T1000 (cell line): ENCODE data around the gene KIF1A.
A peak's percentile ranks its signal among the peaks of the same experiment; 100 is the strongest.

Source experiments
- DNase-seq: peaks from one replicate; lab custom pipeline; 2025; ENCODE audit warnings: mixed read lengths; lab: John Stamatoyannopoulos, UW

Gene KIF1A

GRCh38 chr2:240819858-240820606, at the start of gene KIF1A:
Gene KIF1A (minus strand): TSS chr2:240820219. CDS start chr2:240797752, 22,467 bp downstream.
- no peak for DNase-seq

GRCh38 chr2:240869109-240869955, 49.3 kb upstream of the KIF1A start:
- no peak for DNase-seq

GRCh38 chr2:240868286-240869108, 48.5 kb upstream of the KIF1A start, which contains the start of gene AGXT:
Gene AGXT (plus strand): TSS chr2:240868824. CDS start chr2:240868866, 42 bp downstream.
- no peak for DNase-seq

GRCh38 chr2:240865391-240865790, 45.4 kb upstream of the KIF1A start:
- DNase-seq = no peak

- no peak for DNase-seq
Observed at GRCh38 chr2:240864475-240864874, 44.5 kb upstream of the KIF1A start.

- DNase-seq = no peak
Observed at GRCh38 chr2:240861547-240861946, 41.5 kb upstream of the KIF1A start.

GRCh38 chr2:240858871-240859270, 38.9 kb upstream of the KIF1A start:
- DNase-seq = no peak

GRCh38 chr2:240858321-240858720, 38.3 kb upstream of the KIF1A start:
- DNase-seq = no peak

- DNase-seq = no peak
Observed at GRCh38 chr2:240857039-240858008, 37.3 kb upstream of the KIF1A start.

GRCh38 chr2:240856151-240856980, 36.3 kb upstream of the KIF1A start:
- DNase-seq = no peak

- DNase-seq = no peak
Observed at GRCh38 chr2:240855670-240856069, 35.7 kb upstream of the KIF1A start.

- DNase-seq = no peak
Observed at GRCh38 chr2:240852671-240853314, 32.8 kb upstream of the KIF1A start.

GRCh38 chr2:240851078-240851991, 31.3 kb upstream of the KIF1A start:
- DNase-seq = peak; percentile 71

GRCh38 chr2:240850756-240851077, 30.7 kb upstream of the KIF1A start:
- no peak for DNase-seq

- DNase-seq = no peak
Observed at GRCh38 chr2:240850026-240850425, 30.0 kb upstream of the KIF1A start.

GRCh38 chr2:240848900-240849680, 29.1 kb upstream of the KIF1A start:
- DNase-seq = no peak

GRCh38 chr2:240847817-240848216, 27.8 kb upstream of the KIF1A start:
- no peak for DNase-seq
